SH-SY5Y (cell line): ENCODE measurements around the gene EBF3.

Experiments
- GATA2 ChIP-seq: IDR thresholded peaks from 2 replicates; pipeline ENCODE4 v1.6.1; 2011; ENCODE audit warnings: mild to moderate bottlenecking, low read depth, low read length
- GATA3 ChIP-seq: IDR thresholded peaks from 2 replicates; pipeline ENCODE4 v1.6.1; 2011; ENCODE audit warnings: low read depth, mild to moderate bottlenecking, low read length, moderate library complexity

DNA sequence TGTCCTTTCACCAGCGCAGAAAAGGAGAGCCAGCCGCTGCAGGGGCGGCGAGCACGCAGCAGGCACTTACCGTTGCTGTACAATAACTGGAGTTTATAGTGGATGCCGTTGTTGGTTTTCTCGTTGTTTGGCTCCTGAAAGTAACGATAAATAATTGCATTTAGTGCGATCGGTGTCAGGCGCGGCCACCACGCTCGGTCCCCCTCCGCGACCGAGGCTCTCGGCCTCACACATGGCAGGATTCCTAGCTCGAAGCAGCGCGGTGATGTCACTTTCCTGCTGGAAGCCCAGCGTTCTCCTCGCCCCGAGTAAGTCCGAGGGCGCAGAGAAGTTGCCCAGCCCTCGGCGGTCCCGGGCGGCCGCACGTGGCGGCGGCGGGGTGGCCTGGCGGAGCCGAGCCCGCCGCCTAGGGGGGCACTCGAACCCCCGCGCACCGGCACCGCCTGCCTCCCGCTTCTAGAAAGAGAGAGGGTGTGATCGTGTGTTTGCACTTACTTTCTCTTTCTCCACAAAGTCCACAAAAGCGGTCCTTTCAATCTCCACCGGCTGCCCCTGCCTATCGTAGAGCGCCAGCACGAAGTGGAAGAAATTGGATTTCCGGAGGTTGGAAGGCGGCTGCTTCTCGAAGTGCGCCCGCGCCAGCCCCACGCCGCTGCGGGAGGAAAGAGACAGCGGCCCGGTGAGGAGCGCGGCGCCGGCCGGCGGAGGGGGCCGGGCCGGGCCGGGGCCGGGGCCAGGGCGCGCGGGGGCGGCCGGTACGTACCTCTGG, 1.0 kb downstream of the EBF3 start:
- no peak for TF ChIP-seq GATA2
- no peak for TF ChIP-seq GATA3
